K562 (cell line): ENCODE results near the gene PLA2G2C. TPM values are rescaled to one million over a fixed set of nuclear protein-coding genes. Genes with fewer than 3 reads are reported as not detected.

ENCODE experiments used
- ATAC-seq: fragments of 200-7000 bp; cut with Tn5 transposase; 3 replicates; pipeline ENCODE4 v1.9.1; 2020; ENCODE audit warnings: moderate library complexity
- BruUV-seq: library from RNA; stranded (reverse); fragments of 400-500 nt; replicated peaks from 2 replicates; lab custom pipeline; 2021; lab: Mats Ljungman, UMichigan
- CTCF ChIA-PET: fragments of 300-600 bp; formaldehyde crosslinking; extraction: SDS; loops from one replicate; lab custom pipeline; 2021; ENCODE audit warnings: low intra/inter-chr PET ratio; lab: Yijun Ruan, JAX
- POLR2A ChIA-PET: fragments of 300-600, 350-650 bp; sonication (Branson Sonifier 250); formaldehyde crosslinking; extraction: SDS; loops from one replicate; lab custom pipeline; 2021; ENCODE audit warnings: antibody characterized with exemption, inconsistent platforms; lab: Yijun Ruan, JAX
- DNase-seq, 4 experiments: peaks; one replicate each; pipeline versions ENCODE4 v3.0.0 to v3.0.0-alpha.2; 2011 to 2018; ENCODE audit warnings: low spot score in 3 of 4, mixed read lengths in 3 of 4; ENCODE audit errors: extremely low read depth in 1 of 4
- FAIRE-seq: peaks from 2 replicates; lab custom pipeline; 2011; peaks lifted over from hg19 to GRCh38; lab: Jason Lieb, UNC
- H2AFZ ChIP-seq: 2 replicates; pipeline ENCODE4 v1.6.0; 2011; ENCODE audit warnings: low read depth, low read length, control low read depth, inconsistent platforms
- H3K27ac ChIP-seq: fragments of 200-600 bp; 3 replicates; pipeline ENCODE4 v1.8.0; 2011; ENCODE audit warnings: low read depth, mild to moderate bottlenecking, control low read depth, inconsistent platforms, low read length, moderate library complexity, mixed read lengths; ENCODE audit errors: extremely low read depth
- H3K27me3 ChIP-seq, 2 experiments: fragments of 300-600 bp in 1 of 2; 2 replicates in 1 of 2; 3 replicates in 1 of 2; pipeline versions ENCODE4 v1.6.0 to v1.8.0; 2011; ENCODE audit warnings: inconsistent platforms in 2 of 2, low read length in 2 of 2, mild to moderate bottlenecking in 1 of 2, mixed read lengths in 1 of 2, moderate library complexity in 1 of 2; ENCODE audit not compliant: control insufficient read depth in 2 of 2, insufficient read depth in 2 of 2
- H3K36me3 ChIP-seq: fragments of 300-600 bp; 3 replicates; pipeline ENCODE4 v1.8.0; 2011; ENCODE audit warnings: mild to moderate bottlenecking, low read length, inconsistent platforms; ENCODE audit not compliant: control insufficient read depth, insufficient read depth
- H3K4me1 ChIP-seq, 2 experiments: fragments of 200-600 bp in 1 of 2; replicated peaks in 1 of 2; 2 replicates in 1 of 2; 3 replicates in 1 of 2; pipeline versions ENCODE4 v1.5.1 to v1.8.0; 2011; ENCODE audit warnings: inconsistent platforms in 2 of 2, low read length in 2 of 2, mild to moderate bottlenecking in 1 of 2, mixed read lengths in 1 of 2, moderate library complexity in 1 of 2; ENCODE audit not compliant: control insufficient read depth in 2 of 2, insufficient read depth in 2 of 2
- H3K4me2 ChIP-seq: 2 replicates; pipeline ENCODE4 v1.6.1; 2011; ENCODE audit warnings: low read length, control low read depth, inconsistent platforms, mixed read lengths; ENCODE audit not compliant: insufficient read depth
- H3K4me3 ChIP-seq: fragments of 200-600 bp; sonication (generic), shearing (Covaris generic); 2 replicates; pipeline ENCODE4 v1.5.1; 2016; ENCODE audit warnings: control low read depth, inconsistent platforms
- H3K79me2 ChIP-seq: fragments of 200-600 bp; 3 replicates; pipeline ENCODE4 v1.8.0; 2011; ENCODE audit warnings: low read length, inconsistent platforms; ENCODE audit not compliant: control insufficient read depth, insufficient read depth
- H3K9ac ChIP-seq, 2 experiments: 2 replicates each; pipeline versions ENCODE4 v1.6.0 to v1.6.1; 2011; ENCODE audit warnings: low read depth in 2 of 2, low read length in 2 of 2, control low read depth in 1 of 2, inconsistent platforms in 1 of 2, mild to moderate bottlenecking in 1 of 2, mixed read lengths in 1 of 2; ENCODE audit not compliant: insufficient read depth in 1 of 2
- H3K9me1 ChIP-seq: one replicate; pipeline ENCODE4 v1.6.0; 2011; ENCODE audit warnings: inconsistent platforms, mild to moderate bottlenecking, low read length, moderate library complexity; ENCODE audit not compliant: control insufficient read depth, insufficient read depth
- H3K9me3 ChIP-seq: replicated peaks from 2 replicates; pipeline ENCODE4 v1.5.1; 2011; ENCODE audit warnings: low read depth, low read length, inconsistent platforms; ENCODE audit not compliant: control insufficient read depth, insufficient read depth
- H4K20me1 ChIP-seq: replicated peaks from 2 replicates; pipeline ENCODE4 v1.6.1; 2011; ENCODE audit warnings: low read length, inconsistent platforms, mixed read lengths; ENCODE audit not compliant: control insufficient read depth, insufficient read depth
- BMI1 ChIP-seq: fragments of 150-350 bp; IDR thresholded peaks from 2 replicates; pipeline ENCODE4 v1.6.1; 2014; ENCODE audit warnings: low read length
- E2F8 ChIP-seq: fragments of 450-650 bp; IDR thresholded peaks from 2 replicates; pipeline ENCODE4 v1.7.1; 2018; ENCODE audit warnings: mild to moderate bottlenecking, low read depth; ENCODE audit not compliant: partially characterized antibody
- HOMEZ ChIP-seq: fragments of 250-450 bp; sonication (Bioruptor Pico); IDR thresholded peaks from 2 replicates; pipeline ENCODE4 v1.4.0; 2020; ENCODE audit warnings: mild to moderate bottlenecking, moderate library complexity
- THRA ChIP-seq: fragments of 450-650 bp; IDR thresholded peaks from 2 replicates; pipeline ENCODE4 v1.6.1; 2017; ENCODE audit warnings: mild to moderate bottlenecking, moderate library complexity
- ZNF197 ChIP-seq: fragments of 200-800 bp; sonication (Bioruptor generic); IDR thresholded peaks from 2 replicates; pipeline ENCODE4 v1.6.1; 2016; ENCODE audit warnings: low read depth, missing genetic modification characterization, missing compliant biosample characterization
- ZNF398 ChIP-seq: fragments of 250-450 bp; sonication (Bioruptor Pico); IDR thresholded peaks from 2 replicates; pipeline ENCODE4 v1.8.0; 2021; ENCODE audit warnings: moderate library complexity, mild to moderate bottlenecking, inconsistent platforms
- ZNF57 ChIP-seq: fragments of 450-650 bp; formaldehyde crosslinking; IDR thresholded peaks from 2 replicates; pipeline ENCODE4 v1.4.0; 2020; ENCODE audit warnings: mild to moderate bottlenecking, moderate library complexity
- WGBS: fragments of 100-300 bp; shearing (Covaris generic); methylation state at CpG from one replicate; pipeline ENCODE4 v1.1.6; 2016; ENCODE audit warnings: low coverage, mixed read lengths; ENCODE audit not compliant: insufficient coverage; ENCODE audit errors: missing lambda C conversion rate; 5-methylcytosine and 5-hydroxymethylcytosine counted together
- in situ Hi-C: fragments of 300-500 bp; cut with MboI; formaldehyde crosslinking; loops from 4 replicates; pipeline ENCODE4 v1.15.0; 2018; ENCODE audit warnings: inconsistent platforms, mixed read lengths
- intact Hi-C: fragments of 100-400 bp; cut with micrococcal nuclease; formaldehyde crosslinking; loops from 2 replicates; pipeline ENCODE4 v1.14.2; 2022
- polyA plus RNA-seq, 8 experiments: library from polyadenylated mRNA; depleted of rRNA in 4 of 8; stranded (reverse) in 5 of 8; unstranded in 3 of 8; fragments of >200 nt; fragmentation: Nextera tagmentation in 2 of 8; fragmentation: Illumina TruSeq in 1 of 8; extraction: Ambion mirVana in 2 of 8; extraction: Trizol in 1 of 8; gene quantifications; 2 replicates each; pipeline versions ENCODE4 v1.2.1 to v1.2.3, GENCODE V29; 2011 to 2014; ENCODE audit warnings: inconsistent platforms in 1 of 8, missing spikeins in 1 of 8
- total RNA-seq, 7 experiments: library from RNA; depleted of rRNA in 6 of 7; stranded (reverse); fragments of >200 nt in 6 of 7; fragmentation: Illumina TruSeq in 2 of 7; extraction: Trizol in 2 of 7; gene quantifications; 2 replicates each; pipeline versions ENCODE4 v1.2.1 to v1.2.3, GENCODE V29; 2011 to 2021; ENCODE audit warnings: low replicate concordance in 1 of 7

Gene PLA2G2C
- total and polyA plus RNA-seq, 9 of the 15 experiments (the other 6 are each of a cell fraction or from before 2014, with no cell fraction given), result 0.14 to 0.49 (median 0.21) TPM

GRCh38 chr1:20138961-20139550 lies 47.3 kb downstream of the PLA2G2C start, which contains the start of gene PLA2G2F (continued):
- TF ChIP-seq ZNF197 (CRISPR knock-in tag) (no peak), THRA (no peak), ZNF57 (CRISPR knock-in tag) (no peak), ZNF398 (CRISPR knock-in tag) (no peak)

GRCh38 chr1:20138346-20138745 lies 48.0 kb downstream of the PLA2G2C start:
- no peak overlapping the region for H3K9ac ChIP-seq
- no TSS peak for BruUV-seq
- no peaks in the 10 kb centered on the region for H3K36me3 ChIP-seq
- H2AFZ ChIP-seq, result no peak overlapping the region
- H4K20me1 ChIP-seq, result no peaks in the 10 kb centered on the region
- H3K9me3 ChIP-seq, result no peaks in the 10 kb centered on the region
- TF ChIP-seq E2F8 (no peak), BMI1 (no peak), HOMEZ (CRISPR knock-in tag) (no peak)
- TF ChIP-seq, all 486 proteins: peak for 0
- no peaks in the 10 kb centered on the region for H3K79me2 ChIP-seq
- H3K27me3 ChIP-seq, result peaks cover 5 to 63% of the 10 kb centered on the region in 2 experiments; a peak in 2 of 5 replicates
- H3K4me2 ChIP-seq, result no peak overlapping the region
- FAIRE-seq (no peak), DNase-seq (no peak), ATAC-seq (no peak)
- CTCF ChIA-PET, result no interaction called here
- no peak overlapping the region for H3K27ac ChIP-seq
- intact Hi-C loops (no loop called here), in situ Hi-C loops (no loop called here)
- no peaks in the 10 kb centered on the region for H3K9me1 ChIP-seq
- POLR2A ChIA-PET, result no interaction called here
- WGBS, result 1% methylated on average over 6 of the region's 6 CpGs
- no peaks in the 10 kb centered on the region for H3K4me1 ChIP-seq
- no peak overlapping the region for H3K4me3 ChIP-seq
